HG02938 (cell line): ENCODE measurements around the gene ZFP69B.
"Not testable (repeated sequence)": the region's sequence is repeated elsewhere in the genome, so short reads cannot be mapped to it uniquely, and the experiment has no call there.

Experiments used
- ATAC-seq: cut with Tn5 transposase; IDR thresholded peaks from one replicate; pipeline ENCODE4 v1.9.1; 2021; ENCODE audit warnings: mild to moderate bottlenecking, moderate library complexity; ENCODE audit not compliant: unreplicated experiment

ZFP69B gene

DNA sequence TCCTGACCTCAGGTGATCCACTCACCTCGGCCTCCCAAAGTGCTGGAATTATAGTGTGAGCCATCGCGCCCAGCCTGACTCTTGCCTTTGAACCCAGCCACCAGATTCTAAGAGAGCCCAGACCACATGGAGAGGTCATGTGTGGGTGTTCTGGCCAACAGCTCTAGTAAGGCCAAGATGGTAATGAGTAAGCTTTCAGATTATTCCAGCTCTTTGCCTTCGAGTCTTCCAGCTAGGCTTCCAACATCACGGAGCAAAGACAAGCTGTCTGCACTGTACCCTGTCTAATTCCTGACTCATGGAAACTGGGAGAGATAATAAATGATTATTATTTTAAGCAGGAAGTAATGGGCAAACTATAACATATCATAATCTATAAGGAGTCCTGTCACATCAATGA is 14.8 kb upstream of the ZFP69B start:
- no peak for ATAC-seq

DNA sequence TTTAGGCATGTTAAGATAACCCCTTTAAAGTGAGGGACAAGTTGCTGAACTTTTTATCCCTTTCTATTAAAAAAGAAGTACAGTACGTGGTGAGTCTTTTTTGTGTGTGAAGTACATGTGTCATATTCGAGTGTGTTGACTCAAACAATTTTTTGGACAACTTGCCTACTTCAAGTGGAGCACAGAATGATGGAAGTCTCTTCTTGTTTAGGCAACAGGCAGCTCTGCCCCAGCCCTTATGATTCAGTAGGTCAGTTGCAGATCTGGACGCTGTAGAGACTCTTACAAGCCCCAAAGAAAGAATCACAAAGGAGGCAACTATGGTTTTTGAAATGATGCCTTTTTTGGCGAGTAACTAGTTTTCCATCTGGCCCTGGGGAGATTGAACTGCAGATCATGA is 14.4 kb upstream of the ZFP69B start:
- no peak for ATAC-seq

DNA sequence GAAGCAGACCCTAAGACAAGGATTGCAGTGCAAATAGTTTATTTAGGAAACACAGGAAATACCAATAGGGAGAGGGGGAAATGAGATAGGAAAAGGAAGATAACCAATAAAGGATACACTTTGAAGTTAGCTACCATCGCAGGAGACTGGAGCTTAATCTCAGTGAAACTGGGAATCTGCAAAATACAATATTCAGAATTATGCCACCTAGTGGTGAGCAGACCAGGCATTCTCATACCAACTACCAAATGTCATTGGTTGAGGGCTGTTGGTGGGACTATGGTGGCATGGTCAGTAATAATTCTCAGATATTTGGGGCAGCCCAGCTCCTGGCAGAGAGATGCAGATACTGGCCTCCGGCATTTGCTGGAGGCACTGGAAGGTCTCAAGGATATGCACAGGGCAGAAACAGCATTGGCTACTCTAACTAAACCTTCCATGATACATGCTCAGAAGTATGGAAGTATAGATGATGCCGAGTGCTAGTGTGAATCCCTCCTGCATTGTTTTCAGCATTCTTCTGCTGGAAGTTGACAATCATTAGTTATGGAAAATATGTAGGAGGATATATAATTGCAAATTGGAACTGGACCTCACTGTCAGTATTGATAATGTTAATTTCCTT is 11.8 kb upstream of the ZFP69B start:
- ATAC-seq = no peak

DNA sequence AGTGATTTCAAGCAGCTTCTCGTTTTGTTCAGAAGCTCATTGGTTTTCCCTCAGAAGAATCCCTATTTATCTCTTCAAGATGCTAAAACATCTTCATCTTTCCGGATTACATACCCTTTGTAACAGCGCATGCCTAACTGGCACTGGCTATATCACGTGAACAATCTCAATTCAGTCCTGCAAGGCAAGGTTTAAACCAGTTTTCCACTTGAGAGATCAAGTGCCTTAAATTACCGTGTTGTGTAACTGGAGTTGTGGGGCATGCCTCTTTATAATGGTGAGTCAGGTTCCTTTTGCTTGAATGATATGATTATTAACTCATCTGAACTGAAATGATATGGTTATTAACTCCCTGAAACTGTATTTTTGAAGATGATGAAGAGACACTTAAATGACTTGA is 11.0 kb upstream of the ZFP69B start:
- no peak for ATAC-seq

DNA sequence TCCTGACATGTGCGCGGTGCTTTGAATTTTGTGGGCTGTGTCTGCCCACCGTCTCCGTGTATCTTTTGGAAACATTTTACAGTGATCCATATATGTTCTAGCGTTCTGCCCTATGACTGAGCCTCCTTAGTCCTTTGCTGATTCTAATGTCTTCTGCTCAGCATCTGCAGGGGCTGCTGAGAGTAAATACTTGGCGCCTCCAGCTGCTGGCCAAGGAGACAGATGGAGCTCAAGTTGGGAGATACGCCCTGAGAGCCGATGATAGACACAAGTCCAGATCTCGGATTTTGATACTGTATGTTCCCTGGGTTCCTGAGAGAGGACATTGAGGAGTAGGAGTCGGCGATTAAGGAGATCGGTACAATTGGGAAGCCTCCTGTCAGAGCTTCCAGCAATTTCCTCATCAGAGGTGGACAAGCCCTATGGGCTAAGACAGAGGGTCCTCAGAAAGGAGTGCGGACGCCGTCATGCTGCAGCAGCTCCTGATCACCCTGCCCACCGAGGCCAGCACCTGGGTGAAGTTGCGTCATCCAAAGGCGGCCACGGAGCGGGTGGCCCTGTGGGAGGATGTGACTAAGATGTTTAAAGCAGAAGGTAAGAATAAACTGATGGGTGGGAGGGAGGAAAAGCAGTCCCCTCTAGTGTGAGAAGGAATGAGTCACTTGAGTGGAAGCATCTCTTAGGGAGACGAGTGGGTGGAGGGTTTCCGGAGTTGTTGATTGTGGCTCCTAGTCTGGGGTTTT is 390 bp downstream of the ZFP69B start:
- ATAC-seq = peak; percentile 60

- no peak for ATAC-seq
Measured at GRCh38 chr1:40451238-40451585, 936 bp downstream of the ZFP69B start.

- no peak for ATAC-seq
Measured at GRCh38 chr1:40454873-40455272, 4.6 kb downstream of the ZFP69B start.

DNA sequence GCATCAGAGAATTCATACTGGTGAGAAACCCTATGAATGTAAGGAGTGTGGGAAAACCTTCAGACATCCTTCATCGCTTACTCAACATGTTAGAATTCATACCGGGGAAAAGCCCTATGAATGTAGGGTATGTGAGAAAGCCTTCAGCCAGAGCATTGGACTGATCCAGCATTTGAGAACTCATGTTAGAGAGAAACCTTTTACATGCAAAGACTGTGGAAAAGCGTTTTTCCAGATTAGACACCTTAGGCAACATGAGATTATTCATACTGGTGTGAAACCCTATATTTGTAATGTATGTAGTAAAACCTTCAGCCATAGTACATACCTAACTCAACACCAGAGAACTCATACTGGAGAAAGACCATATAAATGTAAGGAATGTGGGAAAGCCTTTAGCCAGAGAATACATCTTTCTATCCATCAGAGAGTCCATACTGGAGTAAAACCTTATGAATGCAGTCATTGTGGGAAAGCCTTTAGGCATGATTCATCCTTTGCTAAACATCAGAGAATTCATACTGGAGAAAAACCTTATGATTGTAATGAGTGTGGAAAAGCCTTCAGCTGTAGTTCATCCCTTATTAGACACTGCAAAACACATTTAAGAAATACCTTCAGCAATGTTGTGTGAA is 12.8 kb downstream of the ZFP69B start:
- ATAC-seq = no peak

GRCh38 chr1:40469327-40469726 is 19.1 kb downstream of the ZFP69B start:
- ATAC-seq = no peak

DNA sequence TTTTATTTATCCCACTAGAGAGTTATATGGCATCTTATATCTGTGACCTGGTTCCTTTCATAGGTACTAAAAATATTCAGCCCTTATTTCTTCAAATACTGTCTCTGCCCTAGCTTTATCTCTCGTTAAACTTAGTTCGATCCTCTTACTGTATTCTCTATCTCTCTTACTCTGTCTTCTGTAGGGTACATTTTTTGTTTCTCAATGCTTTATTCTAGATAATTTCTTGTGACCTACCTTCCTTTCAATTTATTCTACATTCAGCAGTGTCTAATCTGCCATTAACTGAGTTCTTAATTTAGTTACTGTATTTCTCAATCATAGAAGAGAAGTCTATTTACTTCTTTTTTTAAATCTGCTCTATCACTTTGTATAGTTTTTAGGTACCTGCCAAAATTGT is 25.0 kb downstream of the ZFP69B start:
- ATAC-seq = no peak

DNA sequence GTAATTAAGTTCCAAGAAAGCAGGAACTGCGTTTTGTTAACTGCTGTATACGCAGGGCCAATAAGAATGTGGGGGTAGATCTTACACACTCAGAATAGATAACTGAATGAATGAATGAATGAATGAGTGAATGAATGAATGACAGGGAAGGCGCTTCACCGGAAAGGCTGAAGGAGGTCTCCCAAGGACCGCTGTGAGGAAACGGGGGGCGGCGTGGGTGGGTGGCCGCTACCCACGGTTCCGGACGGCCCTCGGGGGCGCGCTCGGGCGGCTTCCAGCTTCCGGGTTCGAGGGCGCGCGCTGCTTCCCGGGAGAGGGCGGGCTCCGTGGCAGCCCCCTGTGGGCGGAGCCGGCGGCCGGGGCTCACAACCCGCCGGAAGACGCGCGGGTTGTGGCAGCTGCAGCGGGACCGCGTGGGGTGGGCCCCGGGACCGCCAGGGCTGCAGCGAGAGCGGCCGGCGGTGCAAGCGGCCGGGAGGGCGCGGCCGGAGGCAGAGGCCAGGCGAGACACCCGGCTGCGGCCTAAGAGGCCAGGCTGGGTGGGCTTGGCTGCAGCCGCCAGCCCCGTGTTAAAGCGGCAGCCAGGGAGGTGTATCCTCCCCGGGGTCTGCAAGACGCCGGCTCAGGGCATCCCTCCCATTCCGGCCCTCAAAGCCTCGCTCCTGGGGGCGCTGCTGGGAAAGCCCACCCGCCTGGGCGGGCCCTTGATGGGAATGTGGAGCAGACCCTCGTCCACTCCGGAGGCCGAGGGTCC is 26.8 kb downstream of the ZFP69B start, which contains the start of gene ZFP69:
Gene ZFP69 (plus strand): TSS at position 367 of the 754 bp plus-strand sequence. CDS start 2,072 bp downstream, outside the sequence.
- peak; percentile 77 for ATAC-seq

DNA sequence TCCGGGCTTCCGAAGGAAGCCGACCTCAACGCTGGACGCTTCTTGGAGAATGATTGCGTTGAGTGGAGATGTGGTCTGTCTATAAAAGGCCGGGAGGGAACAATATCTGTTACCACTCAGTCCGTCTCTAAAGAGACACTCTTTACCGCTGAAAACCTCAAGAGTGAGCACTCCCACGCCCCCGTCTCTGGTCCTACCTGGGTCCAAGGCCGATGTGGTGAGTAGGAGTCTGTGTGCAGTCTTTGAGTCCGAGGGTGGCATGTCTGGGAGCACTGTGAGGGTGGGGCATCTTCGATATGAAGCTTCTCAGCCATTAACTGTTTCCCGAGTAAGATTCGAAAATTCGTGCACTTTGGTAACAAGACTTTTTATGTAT is 27.4 kb downstream of the ZFP69B start:
- ATAC-seq = peak; percentile 27

- ATAC-seq = no peak
Measured at GRCh38 chr1:40478276-40478675, 28.0 kb downstream of the ZFP69B start.

GRCh38 chr1:40479156-40479555 is 28.9 kb downstream of the ZFP69B start:
- ATAC-seq = no peak

- no peak for ATAC-seq
Measured at GRCh38 chr1:40495315-40495903, 45.1 kb downstream of the ZFP69B start.

DNA sequence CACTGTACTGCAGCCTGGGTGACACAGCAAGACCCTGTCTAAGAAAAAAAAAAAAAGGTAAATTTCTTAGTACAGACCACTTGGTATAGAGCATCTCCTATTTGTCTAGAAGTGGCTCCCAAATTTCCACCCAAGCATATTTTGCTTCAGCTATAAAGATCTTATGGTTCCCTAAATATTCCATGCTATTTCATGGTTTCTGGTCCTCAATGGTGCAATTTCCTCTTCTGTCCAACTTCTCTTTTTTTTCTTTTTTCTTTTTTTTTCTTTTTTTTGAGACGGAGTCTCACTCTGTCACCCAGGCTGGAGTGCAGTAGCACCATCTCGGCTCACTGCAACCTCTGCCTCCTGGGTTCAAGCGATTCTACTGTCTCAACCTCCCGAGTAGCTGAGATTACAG is 52.4 kb downstream of the ZFP69B start:
- ATAC-seq = not testable (repeated sequence)

DNA sequence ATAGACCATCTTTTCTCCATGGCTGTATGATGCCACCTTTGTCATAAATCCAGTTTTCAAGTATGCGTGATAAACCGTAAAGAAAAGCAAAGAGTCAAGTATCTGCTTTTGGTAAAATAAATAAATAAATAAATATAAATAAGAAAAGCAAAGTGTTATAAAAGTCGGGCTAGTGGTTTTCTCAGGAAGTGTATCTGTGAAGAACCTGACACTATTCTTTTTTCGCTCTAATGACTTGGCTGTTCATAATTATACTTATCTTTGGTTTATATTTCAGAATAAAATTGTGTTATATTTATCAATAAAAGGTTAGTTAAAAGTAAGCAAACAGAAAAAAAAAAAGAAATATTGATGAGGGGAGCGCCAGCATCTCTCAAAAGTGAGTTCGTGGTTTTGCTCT is 57.7 kb downstream of the ZFP69B start:
- no peak for ATAC-seq

DNA sequence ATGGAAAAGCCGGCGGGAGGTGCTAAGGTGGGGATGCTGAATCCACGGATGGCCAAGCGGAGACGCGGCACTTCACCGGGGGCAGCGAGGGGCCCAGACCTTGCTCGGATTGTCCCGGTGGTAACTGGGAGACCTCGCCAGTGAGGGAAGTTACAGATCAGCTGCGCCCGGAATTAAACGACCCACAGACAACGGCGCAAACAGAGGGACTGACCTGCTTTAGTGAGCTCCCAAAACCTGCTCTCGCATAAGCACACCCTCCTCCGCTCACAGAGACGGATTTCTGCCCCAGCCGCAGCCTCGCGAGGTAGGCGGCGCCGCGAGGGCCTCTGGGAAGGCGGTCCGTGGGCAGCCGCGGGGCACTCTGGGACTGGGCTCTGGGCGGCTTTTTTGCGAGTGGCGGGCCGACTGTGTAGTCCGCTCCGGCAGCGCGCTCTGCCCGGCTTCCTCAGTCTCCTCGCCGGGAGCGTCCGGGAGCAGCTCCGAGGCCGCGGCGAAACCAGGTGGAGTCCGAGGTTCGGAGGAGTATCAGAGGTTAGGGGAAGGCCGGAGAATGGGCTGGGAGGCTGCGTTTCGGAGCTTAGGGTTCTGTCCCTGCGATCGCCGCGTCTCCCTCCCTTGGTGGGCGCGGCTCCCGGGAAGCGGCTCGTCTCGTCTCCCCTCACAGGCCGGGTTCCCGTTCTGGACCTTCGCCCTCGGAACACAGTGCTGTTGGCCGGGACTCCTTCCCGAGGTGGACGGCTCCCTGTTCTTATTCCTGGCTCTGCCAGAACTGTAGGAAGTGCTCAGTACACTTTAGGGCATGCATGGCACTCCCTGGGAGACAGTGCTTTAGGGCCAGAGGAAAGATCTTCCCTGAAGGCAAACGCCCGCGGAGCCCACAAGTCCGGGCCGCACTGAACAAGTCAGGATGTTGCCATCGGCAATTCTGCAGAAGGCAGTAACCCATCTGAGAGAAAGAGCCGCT is 58.4 kb downstream of the ZFP69B start, which contains the start of gene EXO5:
Gene EXO5 (plus strand): TSS at position 393 of the 967 bp plus-strand sequence. CDS start 5,778 bp downstream, outside the sequence.
- ATAC-seq = peak; percentile 72
